Thoracic aorta (tissue), 2 donors: ENCODE results near the gene ECHS1. TPM values are rescaled to one million over a fixed set of nuclear protein-coding genes. Genes with fewer than 3 reads are reported as not detected.
A peak's percentile ranks its signal among the peaks of the same experiment; 100 is the strongest.

Source experiments
- ATAC-seq: fragments of 150-250 bp; one replicate; pipeline ENCODE4 v1.8.0; 2017; ENCODE audit warnings: low read depth; ENCODE audit not compliant: insufficient number of reproducible peaks, low FRiP score
- DNase-seq: peaks from one replicate; pipeline ENCODE4 v3.0.0-alpha.2; 2020; ENCODE audit warnings: low spot score
- H3K27ac ChIP-seq, 2 donors: fragments of 200-600 bp; sonication (generic); 1 replicate in 1 of 2; 2 replicates in 1 of 2; pipeline ENCODE4 v1.5.1; 2016; ENCODE audit warnings: mild to moderate bottlenecking in 2 of 2, moderate library complexity in 2 of 2
- H3K27me3 ChIP-seq: fragments of 200-600 bp; sonication (generic); replicated peaks from 2 replicates; pipeline ENCODE4 v1.6.0; 2016; ENCODE audit warnings: mild to moderate bottlenecking; ENCODE audit not compliant: insufficient read depth
- H3K36me3 ChIP-seq: fragments of 200-600 bp; sonication (generic); one replicate; pipeline ENCODE4 v1.5.1; 2016
- H3K4me1 ChIP-seq, 2 donors: fragments of 200-600 bp; sonication (generic); 1 replicate in 1 of 2; 2 replicates in 1 of 2; pipeline versions ENCODE4 v1.5.1 to v1.6.0; 2016; ENCODE audit warnings: low read depth in 2 of 2, mild to moderate bottlenecking in 1 of 2; ENCODE audit not compliant: control insufficient read depth in 1 of 2
- H3K4me3 ChIP-seq: fragments of 200-600 bp; sonication (generic); 2 replicates; pipeline ENCODE4 v1.5.1; 2016; ENCODE audit warnings: mild to moderate bottlenecking
- H3K9me3 ChIP-seq: fragments of 200-600 bp; sonication (generic); 2 replicates; pipeline ENCODE4 v1.5.1; 2016
- CTCF ChIP-seq: fragments of 200-600 bp; sonication (generic); IDR thresholded peaks from one replicate; pipeline ENCODE4 v1.5.1; 2019; ENCODE audit warnings: antibody characterized with exemption
- total RNA-seq, 2 donors: library from RNA; depleted of rRNA; stranded (reverse); fragments of >200 nt; gene quantifications; one replicate each; pipeline versions ENCODE4 v1.1.0 to v1.2.3, GENCODE V29; 2016

ECHS1 gene
- total RNA-seq: 10 to 100 TPM; 27.5 to 64.6 TPM

DNA sequence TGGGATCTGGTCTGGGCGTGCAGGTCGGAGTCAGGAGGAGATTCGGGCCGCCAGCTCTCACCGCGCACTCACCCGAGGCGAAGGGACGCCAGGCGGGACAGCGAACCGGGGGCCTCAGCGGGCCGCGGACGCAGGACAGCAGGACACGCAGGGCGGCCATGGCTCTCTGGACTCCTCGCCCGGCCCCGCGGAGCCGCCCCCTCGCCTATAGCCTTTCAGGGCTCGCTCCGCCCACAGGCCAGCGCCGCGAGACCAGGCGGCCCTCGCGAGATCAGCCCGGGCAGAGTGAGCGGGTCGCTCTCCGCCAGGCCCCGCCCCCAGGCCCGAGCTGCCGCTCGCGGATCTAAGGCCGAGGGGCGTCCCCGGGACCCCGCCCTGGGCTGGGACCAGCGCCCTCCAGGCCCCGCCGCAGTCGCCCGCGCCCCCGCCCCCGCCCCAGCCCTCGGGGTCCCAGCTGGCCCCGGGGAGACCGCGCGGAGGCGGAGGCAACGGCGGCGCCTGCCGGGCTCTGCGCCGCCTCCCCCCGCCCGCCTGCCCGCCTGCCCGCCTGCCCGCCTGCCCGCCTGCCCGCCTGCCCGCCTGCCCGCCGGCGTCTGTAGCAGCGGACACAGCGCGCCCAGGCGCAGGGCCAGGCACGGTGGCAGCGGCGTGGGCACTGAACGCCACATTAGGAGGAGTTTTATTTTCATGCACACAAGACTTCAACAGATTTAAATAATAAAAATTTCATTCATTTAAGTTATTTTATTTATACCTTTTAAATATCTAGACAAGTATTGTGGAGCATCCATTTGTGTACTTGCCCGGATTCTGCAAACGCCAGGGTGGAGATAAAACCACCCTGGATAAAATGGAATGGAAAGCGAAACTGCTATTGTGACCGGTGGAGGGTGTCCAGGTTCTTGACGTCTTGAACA, at the start of gene ECHS1:
TSS of gene ECHS1 (minus strand) at position 181 of the 917 bp plus-strand sequence. CDS start at position 160, 21 bp downstream.
- DNase-seq (peak; percentile 81), ATAC-seq (peak; percentile 91)
- H3K36me3 ChIP-seq: peaks cover 21% of the 10 kb centered on the region
- H3K27ac ChIP-seq: peak within 1 kb of the TSS; percentile 56 to 58
- no peaks in the 10 kb centered on the region for H3K27me3 ChIP-seq
- TF ChIP-seq CTCF: no peak
- H3K4me3 ChIP-seq: peak within 1 kb of the TSS; percentile 86
- no peaks in the 10 kb centered on the region for H3K9me3 ChIP-seq
- H3K4me1 ChIP-seq: peaks cover 12 to 22% of the 10 kb centered on the region in 2 donors

- Histone ChIP-seq H3K36me3 (peaks cover 21% of the 10 kb centered on the region), H3K27ac (no peak overlapping the region), H3K9me3 (no peaks in the 10 kb centered on the region), H3K4me1 (peaks cover 0 to 7% of the 10 kb centered on the region in 2 donors), H3K4me3 (no peak overlapping the region), H3K27me3 (no peaks in the 10 kb centered on the region)
- ATAC-seq (no peak), DNase-seq (no peak)
- no peak for TF ChIP-seq CTCF
Observed at GRCh38 chr10:133422223-133422806, 49.2 kb upstream of the ECHS1 start.

- DNase-seq (no peak), ATAC-seq (no peak)
- Histone ChIP-seq H3K27ac (no peak overlapping the region), H3K4me1 (peaks cover 0 to 7% of the 10 kb centered on the region in 2 donors), H3K4me3 (no peak overlapping the region), H3K36me3 (peaks cover 21% of the 10 kb centered on the region), H3K27me3 (no peaks in the 10 kb centered on the region), H3K9me3 (no peaks in the 10 kb centered on the region)
- TF ChIP-seq CTCF: no peak
Observed at GRCh38 chr10:133421336-133422222, 48.4 kb upstream of the ECHS1 start.

GRCh38 chr10:133420579-133420978, 47.4 kb upstream of the ECHS1 start:
- no peak for TF ChIP-seq CTCF

More at GRCh38 chr10:133420579-133420978, 47.4 kb upstream of the ECHS1 start:
- ATAC-seq (no peak), DNase-seq (no peak)
- H3K27me3 ChIP-seq: no peaks in the 10 kb centered on the region
- H3K4me1 ChIP-seq: peaks cover 0 to 7% of the 10 kb centered on the region in 2 donors
- H3K9me3 ChIP-seq: no peaks in the 10 kb centered on the region
- H3K4me3 ChIP-seq: no peak overlapping the region
- H3K36me3 ChIP-seq: peaks cover 23% of the 10 kb centered on the region
- no peak overlapping the region for H3K27ac ChIP-seq
